ENCODE data around the gene COLQ. TPM values are rescaled to one million over a fixed set of nuclear protein-coding genes. Genes with fewer than 3 reads are reported as not detected.

COLQ gene
- polyA plus RNA-seq (2011; rRNA removed) (1.0 and 1.6 TPM in 2 replicates), polyA minus RNA-seq (2011; rRNA and poly(A)+ RNA removed) (0.36 and 0.52 TPM in 2 replicates)

GRCh38 chr3:15521573-15521965 is at the start of gene COLQ:
COLQ (minus strand) TSS chr3:15521706; CDS start chr3:15521625, 81 bp downstream.
- TF ChIP-seq, protein P1, sequence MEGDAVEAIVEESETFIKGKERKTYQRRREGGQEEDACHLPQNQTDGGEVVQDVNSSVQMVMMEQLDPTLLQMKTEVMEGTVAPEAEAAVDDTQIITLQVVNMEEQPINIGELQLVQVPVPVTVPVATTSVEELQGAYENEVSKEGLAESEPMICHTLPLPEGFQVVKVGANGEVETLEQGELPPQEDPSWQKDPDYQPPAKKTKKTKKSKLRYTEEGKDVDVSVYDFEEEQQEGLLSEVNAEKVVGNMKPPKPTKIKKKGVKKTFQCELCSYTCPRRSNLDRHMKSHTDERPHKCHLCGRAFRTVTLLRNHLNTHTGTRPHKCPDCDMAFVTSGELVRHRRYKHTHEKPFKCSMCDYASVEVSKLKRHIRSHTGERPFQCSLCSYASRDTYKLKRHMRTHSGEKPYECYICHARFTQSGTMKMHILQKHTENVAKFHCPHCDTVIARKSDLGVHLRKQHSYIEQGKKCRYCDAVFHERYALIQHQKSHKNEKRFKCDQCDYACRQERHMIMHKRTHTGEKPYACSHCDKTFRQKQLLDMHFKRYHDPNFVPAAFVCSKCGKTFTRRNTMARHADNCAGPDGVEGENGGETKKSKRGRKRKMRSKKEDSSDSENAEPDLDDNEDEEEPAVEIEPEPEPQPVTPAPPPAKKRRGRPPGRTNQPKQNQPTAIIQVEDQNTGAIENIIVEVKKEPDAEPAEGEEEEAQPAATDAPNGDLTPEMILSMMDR (IDR thresholded peaks at IDR 0.05; ENCODE audit: insufficient read depth, low read depth, low read length), result no peak
- no peaks in the 10 kb centered on the region for H3K36me3 ChIP-seq (ENCODE audit: control insufficient read depth, insufficient read depth, low read length)
- DNase-seq (ENCODE audit: low read depth), result no peak
- peaks cover 2% of the 10 kb centered on the region; the same call in 1 of the 2 replicates for H3K27me3 ChIP-seq (ENCODE audit: control insufficient read depth, insufficient read depth, low read length)
- H3K4me3 ChIP-seq (ENCODE audit: low read depth, low read length), result no peak within 1 kb of the TSS
- ChIA-PET CTCF (interaction anchor here (0.7 kb wide), 1 partner anchor 81 kb away, joined by 3 read pairs; no protein-coding TSS in a partner anchor), POLR2A (no interaction called here)

DNA sequence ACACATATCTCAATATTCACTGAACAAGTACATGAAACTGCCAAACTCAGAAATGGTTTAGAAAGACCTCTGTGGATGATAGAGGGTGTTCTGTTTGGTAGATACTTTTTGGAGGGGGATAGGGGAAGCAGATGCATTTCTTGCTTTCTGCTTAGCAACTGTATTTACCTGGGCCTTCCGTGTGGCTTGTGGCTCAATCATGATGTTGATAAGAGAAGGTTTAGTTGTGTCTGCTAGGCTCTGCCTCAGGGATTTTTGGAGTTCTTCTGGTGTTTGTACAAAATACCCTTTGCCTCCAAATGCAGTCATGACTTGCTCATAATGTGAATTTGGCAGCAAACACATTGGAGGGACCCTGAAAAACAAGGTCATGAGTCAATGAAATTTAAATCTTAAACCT is 41.7 kb upstream of the COLQ start:
- TF ChIP-seq, protein P1 (IDR thresholded peaks at IDR 0.05; ENCODE audit: insufficient read depth, low read depth, low read length), result no peak
- CTCF ChIA-PET, result interaction anchor here (1.2 kb wide), 1 partner anchor 15 kb away, joined by 3 read pairs; no protein-coding TSS in a partner anchor

DNA sequence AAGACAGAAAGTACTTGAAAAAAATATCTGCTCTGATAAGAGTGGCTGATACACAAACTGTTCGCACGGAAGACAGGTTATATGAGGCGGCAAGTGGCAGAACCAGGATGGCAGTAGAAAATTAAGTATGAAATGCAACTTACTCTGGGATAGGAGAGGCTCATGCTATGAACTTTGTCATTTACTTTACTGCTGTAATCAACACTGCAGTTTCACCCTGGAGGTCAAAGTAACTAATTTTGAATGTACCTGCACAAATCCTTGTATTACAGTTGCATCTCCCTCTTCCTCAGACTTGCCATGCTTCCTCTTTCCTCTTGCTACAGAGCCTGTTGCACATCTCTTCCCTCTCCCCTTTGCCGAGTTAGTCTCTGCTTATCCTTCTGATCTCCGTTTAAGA is 41.1 kb upstream of the COLQ start:
- no peak for DNase-seq (ENCODE audit: low read depth)
- no peaks in the 10 kb centered on the region for H3K27me3 ChIP-seq (ENCODE audit: control insufficient read depth, insufficient read depth, low read length)
- ChIA-PET POLR2A (no interaction called here), CTCF (no interaction called here)
- peaks cover 8% of the 10 kb centered on the region for H3K36me3 ChIP-seq (ENCODE audit: control insufficient read depth, insufficient read depth, low read length)
- TF ChIP-seq, protein P1 (IDR thresholded peaks at IDR 0.05; ENCODE audit: insufficient read depth, low read depth, low read length), result no peak
- H3K4me3 ChIP-seq (ENCODE audit: low read depth, low read length), result no peak overlapping the region

More for the DNA sequence above, 41.7 kb upstream of the COLQ start:
- peaks cover 8% of the 10 kb centered on the region for H3K36me3 ChIP-seq (ENCODE audit: control insufficient read depth, insufficient read depth, low read length)
- POLR2A ChIA-PET, result no interaction called here
- no peaks in the 10 kb centered on the region for H3K27me3 ChIP-seq (ENCODE audit: control insufficient read depth, insufficient read depth, low read length)
- H3K4me3 ChIP-seq (ENCODE audit: low read depth, low read length), result no peak overlapping the region
- DNase-seq (ENCODE audit: low read depth), result no peak

GRCh38 chr3:15558581-15558980 is 37.1 kb upstream of the COLQ start:
- peaks cover 8% of the 10 kb centered on the region for H3K36me3 ChIP-seq (ENCODE audit: control insufficient read depth, insufficient read depth, low read length)
- POLR2A ChIA-PET, result no interaction called here
- TF ChIP-seq, protein P1 (IDR thresholded peaks at IDR 0.05; ENCODE audit: insufficient read depth, low read depth, low read length), result no peak
- CTCF ChIA-PET, result interaction anchor here (0.6 to 2.8 kb wide), 9 partner anchors 10 to 358 kb away, joined by 3 to 13 read pairs (median 3); no protein-coding TSS in a partner anchor
- H3K4me3 ChIP-seq (ENCODE audit: low read depth, low read length), result no peak overlapping the region
- no peak for DNase-seq (ENCODE audit: low read depth)
- no peaks in the 10 kb centered on the region for H3K27me3 ChIP-seq (ENCODE audit: control insufficient read depth, insufficient read depth, low read length)

DNA sequence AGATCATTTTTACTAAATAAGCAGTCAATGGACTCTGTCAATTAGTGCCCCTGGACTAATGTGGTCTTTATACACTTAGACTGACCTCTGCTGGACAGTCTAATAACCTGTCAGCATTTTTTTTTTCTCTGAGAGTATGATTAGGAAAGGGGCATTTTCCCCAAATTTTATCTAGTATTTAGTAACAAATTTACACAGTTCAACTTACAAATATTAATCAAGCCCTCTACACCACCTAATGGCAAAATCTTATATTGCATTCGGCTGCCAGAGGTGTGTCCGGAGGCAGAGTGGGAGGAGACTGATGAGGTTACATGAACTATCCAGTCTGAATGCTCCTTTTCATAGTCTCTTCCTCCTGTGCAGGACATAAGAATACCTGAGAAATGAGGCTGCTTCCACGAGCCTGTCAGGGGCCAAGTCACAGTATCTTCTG is 36.0 kb upstream of the COLQ start:
- Histone ChIP-seq H3K4me3 (ENCODE audit: low read depth, low read length) (no peak overlapping the region), H3K36me3 (ENCODE audit: control insufficient read depth, insufficient read depth, low read length) (peaks cover 4% of the 10 kb centered on the region), H3K27me3 (ENCODE audit: control insufficient read depth, insufficient read depth, low read length) (no peaks in the 10 kb centered on the region)
- peak; percentile 41 for DNase-seq (ENCODE audit: low read depth)
- ChIA-PET CTCF (interaction anchor here (0.8 to 2.8 kb wide), 13 partner anchors 10 to 357 kb away, joined by 3 to 13 read pairs (median 4); partner anchors contain the start of gene CAPN7), POLR2A (no interaction called here)
- TF ChIP-seq, protein P1 (IDR thresholded peaks at IDR 0.05; ENCODE audit: insufficient read depth, low read depth, low read length), result peak; percentile 56
